Stimulated activated CD8-positive, alpha-beta memory T cell treated with anti-CD3 and anti-CD28 coated beads, Interleukin-15, amount 100 ng/mL, for 4 hours (primary cell): ENCODE data around the gene RALGAPA2.

Experiments
- DNase-seq, 2 donors: peaks; one replicate each; pipeline ENCODE4 v3.0.0-alpha.2; 2020; ENCODE audit warnings: low read depth in 2 of 2

The RALGAPA2 gene

GRCh38 chr20:20536240-20536933, 176.1 kb downstream of the RALGAPA2 start:
- no peak for DNase-seq

GRCh38 chr20:20535051-20535450, 177.4 kb downstream of the RALGAPA2 start:
- no peak for DNase-seq

- no peak for DNase-seq
Measured at GRCh38 chr20:20531283-20531682, 181.2 kb downstream of the RALGAPA2 start.

- DNase-seq, result no peak
Measured at GRCh38 chr20:20530428-20531151, 181.9 kb downstream of the RALGAPA2 start.

GRCh38 chr20:20529597-20529996, 182.8 kb downstream of the RALGAPA2 start:
- DNase-seq, result no peak

GRCh38 chr20:20528861-20529260, 183.6 kb downstream of the RALGAPA2 start:
- no peak for DNase-seq

- DNase-seq, result no peak
Measured at GRCh38 chr20:20527661-20528060, 184.8 kb downstream of the RALGAPA2 start.

GRCh38 chr20:20525756-20526155, 186.7 kb downstream of the RALGAPA2 start:
- no peak for DNase-seq

GRCh38 chr20:20525214-20525613, 187.2 kb downstream of the RALGAPA2 start:
- DNase-seq, result no peak

- no peak for DNase-seq
Measured at GRCh38 chr20:20524756-20525155, 187.7 kb downstream of the RALGAPA2 start.

- no peak for DNase-seq
Measured at GRCh38 chr20:20521736-20522135, 190.7 kb downstream of the RALGAPA2 start.

GRCh38 chr20:20520776-20521175, 191.7 kb downstream of the RALGAPA2 start:
- no peak for DNase-seq

- no peak for DNase-seq
Measured at GRCh38 chr20:20519269-20519668, 193.2 kb downstream of the RALGAPA2 start.

GRCh38 chr20:20518263-20518662, 194.2 kb downstream of the RALGAPA2 start:
- DNase-seq, result no peak

- no peak for DNase-seq
Measured at GRCh38 chr20:20517296-20517695, 195.1 kb downstream of the RALGAPA2 start.

GRCh38 chr20:20513720-20514119, 198.7 kb downstream of the RALGAPA2 start:
- no peak for DNase-seq

GRCh38 chr20:20505554-20505953, 206.9 kb downstream of the RALGAPA2 start:
- no peak for DNase-seq

GRCh38 chr20:20503777-20504530, 208.5 kb downstream of the RALGAPA2 start:
- DNase-seq, result no peak

- no peak for DNase-seq
Measured at GRCh38 chr20:20501128-20501527, 211.3 kb downstream of the RALGAPA2 start.

- no peak for DNase-seq
Measured at GRCh38 chr20:20500312-20500711, 212.1 kb downstream of the RALGAPA2 start.

GRCh38 chr20:20499439-20499838, 213.0 kb downstream of the RALGAPA2 start:
- DNase-seq, result no peak

- no peak for DNase-seq
Measured at GRCh38 chr20:20498076-20498861, 214.2 kb downstream of the RALGAPA2 start.
